Cardiac muscle cell (in vitro differentiated cells and primary cell): ENCODE results near the gene CHAF1A. TPM values are rescaled to one million over a fixed set of nuclear protein-coding genes. Genes with fewer than 3 reads are reported as not detected.

Experiments used
- DNase-seq, 2 donors: peaks; one replicate each; pipeline versions ENCODE4 v3.0.0 to v3.0.0-alpha.2; 2010 to 2017; ENCODE audit warnings: low read depth in 1 of 2, low spot score in 1 of 2
- H3K27ac ChIP-seq: fragments of 200-600 bp; sonication (generic); 2 replicates; pipeline ENCODE4 v1.5.1; 2016
- H3K27me3 ChIP-seq: fragments of 200-600 bp; sonication (generic); 2 replicates; pipeline ENCODE4 v1.6.0; 2016; ENCODE audit warnings: control low read depth
- H3K36me3 ChIP-seq: fragments of 200-600 bp; sonication (generic); 2 replicates; pipeline ENCODE4 v1.5.1; 2016; ENCODE audit warnings: control low read depth
- H3K4me1 ChIP-seq: fragments of 200-600 bp; sonication (generic); 2 replicates; pipeline ENCODE4 v1.8.1; 2017; ENCODE audit warnings: low read depth, mild to moderate bottlenecking, mixed run types
- H3K4me3 ChIP-seq: fragments of 200-600 bp; sonication (generic); 2 replicates; pipeline ENCODE4 v1.5.1; 2016; ENCODE audit warnings: mild to moderate bottlenecking
- H3K9me3 ChIP-seq: fragments of 200-600 bp; sonication (generic); 2 replicates; pipeline ENCODE4 v1.5.1; 2017; ENCODE audit warnings: low read depth, mild to moderate bottlenecking, control low read depth
- polyA plus RNA-seq: library from polyadenylated mRNA; unstranded; fragments of >200 nt; fragmentation: Nextera tagmentation; extraction: Ambion mirVana; gene quantifications from 2 replicates; pipeline ENCODE4 v1.2.1, GENCODE V29; 2016
- total RNA-seq: library from RNA; depleted of rRNA; stranded (reverse); fragments of >200 nt; gene quantifications from 2 replicates; pipeline ENCODE4 v1.2.3, GENCODE V29; 2016
- TF ChIP-seq, protein P1 (sequence below): IDR thresholded peaks from 2 replicates; pipeline ENCODE4 v1.5.1; 2012; ENCODE audit warnings: low read depth, mild to moderate bottlenecking, low read length

Gene CHAF1A
- total and polyA plus RNA-seq, 2 experiments from 2014 or later, result 15.3 to 38.9 TPM

DNA sequence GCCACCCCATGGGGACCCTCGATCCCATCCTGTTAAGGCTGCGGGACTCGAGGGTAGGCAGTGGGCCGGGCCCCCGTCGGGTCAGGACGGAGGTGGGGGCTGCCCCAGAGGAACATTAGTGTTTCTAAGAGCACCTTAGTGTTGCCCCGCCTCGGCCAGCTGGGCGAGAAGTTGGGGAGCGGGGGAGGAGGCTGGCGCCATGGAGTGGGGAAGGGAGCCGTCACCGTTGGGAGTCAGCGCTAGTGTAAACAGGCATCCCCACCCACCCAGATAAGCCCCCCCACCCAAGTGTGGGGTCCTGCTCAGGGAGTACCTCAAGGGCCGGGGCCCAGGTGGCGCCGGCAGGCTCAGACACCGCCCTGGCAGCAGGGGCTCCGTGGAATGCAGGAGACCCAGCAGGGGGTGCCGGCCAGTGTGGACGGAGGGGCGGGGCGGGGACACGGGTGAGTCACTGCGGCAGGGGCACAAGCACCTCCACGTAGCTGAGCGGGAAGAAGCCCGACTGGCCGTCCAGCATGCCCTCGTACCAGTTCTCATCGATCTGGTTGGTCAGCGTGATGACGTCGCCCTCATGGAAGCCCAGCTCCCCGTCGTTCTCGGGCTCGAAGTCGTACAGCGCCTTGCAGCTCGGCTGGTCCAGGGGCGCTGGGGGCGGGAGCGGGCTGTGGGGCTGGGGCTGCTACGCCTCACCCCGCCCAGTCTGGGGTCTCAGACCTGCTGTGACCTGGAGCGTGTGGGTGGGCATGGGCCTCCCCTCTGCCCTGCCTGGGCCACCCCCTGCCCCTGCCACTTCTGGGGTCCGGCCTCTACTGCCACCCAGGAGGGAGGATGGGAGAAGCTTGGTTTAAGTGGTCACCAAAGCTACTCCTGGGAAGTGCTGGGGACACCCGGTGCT lies 41.0 kb upstream of the CHAF1A start:
- no peak for DNase-seq
- TF ChIP-seq, protein P1, sequence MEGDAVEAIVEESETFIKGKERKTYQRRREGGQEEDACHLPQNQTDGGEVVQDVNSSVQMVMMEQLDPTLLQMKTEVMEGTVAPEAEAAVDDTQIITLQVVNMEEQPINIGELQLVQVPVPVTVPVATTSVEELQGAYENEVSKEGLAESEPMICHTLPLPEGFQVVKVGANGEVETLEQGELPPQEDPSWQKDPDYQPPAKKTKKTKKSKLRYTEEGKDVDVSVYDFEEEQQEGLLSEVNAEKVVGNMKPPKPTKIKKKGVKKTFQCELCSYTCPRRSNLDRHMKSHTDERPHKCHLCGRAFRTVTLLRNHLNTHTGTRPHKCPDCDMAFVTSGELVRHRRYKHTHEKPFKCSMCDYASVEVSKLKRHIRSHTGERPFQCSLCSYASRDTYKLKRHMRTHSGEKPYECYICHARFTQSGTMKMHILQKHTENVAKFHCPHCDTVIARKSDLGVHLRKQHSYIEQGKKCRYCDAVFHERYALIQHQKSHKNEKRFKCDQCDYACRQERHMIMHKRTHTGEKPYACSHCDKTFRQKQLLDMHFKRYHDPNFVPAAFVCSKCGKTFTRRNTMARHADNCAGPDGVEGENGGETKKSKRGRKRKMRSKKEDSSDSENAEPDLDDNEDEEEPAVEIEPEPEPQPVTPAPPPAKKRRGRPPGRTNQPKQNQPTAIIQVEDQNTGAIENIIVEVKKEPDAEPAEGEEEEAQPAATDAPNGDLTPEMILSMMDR, result no peak
- H3K9me3 ChIP-seq, result no peaks in the 10 kb centered on the region
- no peaks in the 10 kb centered on the region for H3K27me3 ChIP-seq
- H3K4me1 ChIP-seq, result no peaks in the 10 kb centered on the region
- H3K27ac ChIP-seq, result peak overlapping the region; percentile 55
- peaks cover 27% of the 10 kb centered on the region for H3K36me3 ChIP-seq
- H3K4me3 ChIP-seq, result no peak overlapping the region

DNA sequence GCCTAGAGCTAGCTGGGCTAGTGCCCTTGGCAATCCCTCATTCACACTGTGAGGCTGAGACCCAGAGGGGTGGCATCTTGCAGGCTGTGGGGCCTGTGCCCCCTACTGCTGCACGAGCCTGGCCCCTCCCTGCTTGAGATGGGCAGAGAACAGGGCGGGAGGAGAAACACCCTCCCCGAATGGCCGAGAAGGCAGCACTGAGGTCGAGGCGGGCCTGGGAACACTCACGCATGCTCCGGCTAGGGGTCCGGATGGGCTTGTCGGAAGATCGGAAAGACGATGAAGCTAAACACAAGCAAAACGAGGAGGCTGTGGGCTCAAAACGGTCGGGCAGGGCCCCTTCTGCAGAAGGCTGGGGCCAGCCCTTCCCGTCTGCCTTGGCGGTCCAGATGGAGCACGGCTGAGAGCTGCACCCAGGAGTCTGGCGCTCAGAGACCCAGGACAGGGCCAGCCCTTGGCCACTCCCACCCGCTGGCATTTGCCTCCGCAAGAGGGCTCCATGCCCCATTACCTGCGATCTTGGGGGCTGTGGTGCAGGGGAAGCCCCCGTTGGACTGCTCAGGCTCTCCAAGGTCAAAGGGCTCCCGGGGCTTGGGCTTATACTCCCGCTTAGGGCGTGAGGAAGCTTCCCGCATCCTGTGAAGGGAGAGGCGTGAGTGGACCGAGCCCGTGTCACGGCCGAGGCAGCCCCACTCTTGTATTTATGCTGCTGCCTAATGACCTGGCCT lies 40.2 kb upstream of the CHAF1A start:
- DNase-seq, result no peak
- Histone ChIP-seq H3K27ac (peak overlapping the region; percentile 39), H3K36me3 (peaks cover 27% of the 10 kb centered on the region), H3K9me3 (no peaks in the 10 kb centered on the region), H3K4me3 (no peak overlapping the region), H3K27me3 (no peaks in the 10 kb centered on the region), H3K4me1 (no peaks in the 10 kb centered on the region)
- TF ChIP-seq, protein P1, result no peak

DNA sequence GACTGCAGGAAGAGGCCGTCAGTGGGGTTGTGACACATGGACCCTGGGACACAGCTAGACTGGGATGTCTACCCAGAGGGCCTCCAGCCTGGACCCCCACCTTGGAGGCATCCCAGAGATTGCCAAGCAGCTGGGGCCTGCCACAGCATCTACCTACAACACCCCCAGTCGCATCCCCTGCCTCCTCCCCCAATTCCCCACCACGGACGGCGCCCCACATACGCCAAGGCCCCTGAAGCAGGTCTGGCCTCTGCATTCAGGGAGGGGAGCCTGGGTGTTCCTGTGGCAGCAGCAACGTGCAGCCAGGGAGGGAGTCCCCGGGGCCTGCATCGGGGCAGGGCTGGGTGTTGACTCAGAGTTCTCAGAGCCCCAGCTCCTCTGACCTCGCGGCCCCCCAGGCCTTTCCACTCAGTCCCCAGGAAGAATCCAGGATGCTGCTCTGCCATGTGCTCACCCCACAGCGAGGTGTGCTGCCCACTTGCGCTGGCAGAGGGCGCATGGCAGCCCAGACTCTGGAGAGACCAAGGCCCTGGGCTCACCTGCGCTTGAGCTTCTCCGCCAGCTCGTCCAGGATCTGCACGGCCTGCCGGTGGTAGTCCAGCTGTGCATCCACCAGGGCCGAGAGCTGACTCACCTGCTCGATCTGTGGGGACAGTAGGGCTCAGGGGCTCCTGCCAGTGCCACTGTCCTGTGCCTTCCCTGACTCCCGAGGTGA lies 39.5 kb upstream of the CHAF1A start:
- Histone ChIP-seq H3K9me3 (no peaks in the 10 kb centered on the region), H3K4me3 (no peak overlapping the region), H3K36me3 (peaks cover 27% of the 10 kb centered on the region), H3K27me3 (no peaks in the 10 kb centered on the region), H3K27ac (peak overlapping the region; percentile 57), H3K4me1 (no peaks in the 10 kb centered on the region)
- DNase-seq, result no peak
- TF ChIP-seq, protein P1, result no peak

DNA sequence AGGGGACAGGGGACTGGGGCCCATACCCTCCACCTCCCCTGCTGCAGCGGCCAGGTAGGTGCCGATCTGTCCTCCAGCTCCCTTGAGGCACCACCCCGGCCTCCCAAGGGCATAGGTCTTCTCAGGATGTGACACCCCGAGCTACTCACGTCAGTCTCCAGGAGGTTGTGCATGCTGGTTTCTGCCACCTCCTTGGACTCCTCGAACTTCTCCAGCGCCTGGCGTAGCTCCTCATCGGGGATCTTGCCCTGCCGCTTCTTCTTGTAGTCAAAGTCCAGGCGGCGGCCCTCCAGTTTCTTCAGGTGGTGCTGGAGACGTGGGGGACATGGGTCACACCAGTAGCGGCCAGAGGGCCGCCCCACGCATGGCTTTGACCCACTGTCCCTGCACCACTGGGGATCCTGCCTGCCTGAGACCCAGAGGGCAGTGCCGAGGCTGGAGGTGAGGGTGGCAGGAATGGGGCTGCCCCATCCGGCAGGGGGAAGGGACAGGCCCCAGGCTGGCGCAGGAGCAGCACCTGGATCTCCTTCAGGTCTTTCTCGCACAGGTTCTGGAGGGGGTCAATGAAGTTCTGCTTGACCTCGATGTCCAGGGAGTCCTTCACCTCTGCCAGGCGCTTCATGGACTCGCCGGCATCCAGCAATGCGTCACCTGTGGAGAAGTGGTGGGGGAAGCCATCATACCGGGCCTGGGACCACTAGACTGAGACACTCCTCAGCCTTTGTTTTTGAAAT lies 38.7 kb upstream of the CHAF1A start:
- no peak overlapping the region for H3K4me3 ChIP-seq
- H3K4me1 ChIP-seq, result no peaks in the 10 kb centered on the region
- peaks cover 27% of the 10 kb centered on the region for H3K36me3 ChIP-seq
- no peaks in the 10 kb centered on the region for H3K9me3 ChIP-seq
- TF ChIP-seq, protein P1, result no peak
- DNase-seq, result no peak
- no peaks in the 10 kb centered on the region for H3K27me3 ChIP-seq
- H3K27ac ChIP-seq, result peak overlapping the region; percentile 57

DNA sequence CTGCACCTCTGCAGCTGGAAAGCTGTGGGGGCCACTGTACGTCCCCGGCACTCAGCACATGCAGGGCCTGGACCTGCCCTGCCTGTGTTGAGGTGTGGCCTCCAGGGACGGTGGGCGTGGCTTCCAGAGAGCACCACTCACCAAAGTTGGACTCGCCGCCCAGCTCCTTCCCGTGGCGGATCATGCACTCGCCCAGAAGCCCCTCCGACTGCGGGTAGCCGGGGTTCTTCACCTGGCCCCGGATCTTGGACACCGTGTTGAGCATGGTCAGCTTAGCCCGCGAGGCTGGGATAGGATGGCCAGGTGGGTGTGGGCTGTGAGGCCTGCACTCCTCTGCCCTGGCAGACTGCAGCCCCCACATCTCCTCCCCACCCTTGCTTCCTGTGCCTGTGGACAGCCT lies 37.1 kb upstream of the CHAF1A start:
- TF ChIP-seq, protein P1, result no peak
- DNase-seq, result no peak
- Histone ChIP-seq H3K4me3 (no peak overlapping the region), H3K4me1 (no peaks in the 10 kb centered on the region), H3K36me3 (peaks cover 21% of the 10 kb centered on the region), H3K27ac (no peak overlapping the region), H3K9me3 (no peaks in the 10 kb centered on the region), H3K27me3 (no peaks in the 10 kb centered on the region)
